RPMI7951 (cell line): ENCODE data around the gene FSTL1. TPM values are rescaled to one million over a fixed set of nuclear protein-coding genes. Genes with fewer than 3 reads are reported as not detected.

ENCODE experiments used
- DNase-seq: peaks from one replicate; pipeline ENCODE4 v3.0.0-alpha.2; 2012; ENCODE audit warnings: low read depth
- total RNA-seq: library from RNA; depleted of rRNA; stranded (reverse); fragments of >200 nt; shearing (Covaris generic); gene quantifications from 2 replicates; pipeline ENCODE4 v1.2.3, GENCODE V29; 2014

The FSTL1 gene
- total RNA-seq, 1 experiment from 2014 or later = 328 TPM

- no peak for DNase-seq
These were observed 18.0 kb upstream of the FSTL1 start for GRCh38 chr3:120468635-120469295.

- no peak for DNase-seq
These were observed 11.7 kb upstream of the FSTL1 start for GRCh38 chr3:120462409-120462959.

GRCh38 chr3:120461416-120461815 is 10.6 kb upstream of the FSTL1 start:
- DNase-seq = peak; percentile 63

GRCh38 chr3:120460862-120461261 is 10.1 kb upstream of the FSTL1 start:
- peak; percentile 47 for DNase-seq

- no peak for DNase-seq
These were observed 9.5 kb upstream of the FSTL1 start for GRCh38 chr3:120460181-120460790.

GRCh38 chr3:120459196-120459595 is 8.4 kb upstream of the FSTL1 start:
- DNase-seq = peak; percentile 33

GRCh38 chr3:120457827-120458226 is 7.0 kb upstream of the FSTL1 start:
- no peak for DNase-seq

- no peak for DNase-seq
These were observed 3.4 kb upstream of the FSTL1 start for GRCh38 chr3:120454076-120454689.

- DNase-seq = no peak
These were observed 2.0 kb upstream of the FSTL1 start for GRCh38 chr3:120452816-120453215.

- no peak for DNase-seq
These were observed 1.0 kb upstream of the FSTL1 start for GRCh38 chr3:120451806-120452205.

GRCh38 chr3:120451272-120451761 is 525 bp upstream of the FSTL1 start:
- DNase-seq = no peak

- peak; percentile 59 for DNase-seq
These were observed 842 bp downstream of the FSTL1 start for GRCh38 chr3:120449701-120450599.

GRCh38 chr3:120449251-120449650 is 1.5 kb downstream of the FSTL1 start:
- no peak for DNase-seq

- DNase-seq = peak; percentile 62
These were observed 2.0 kb downstream of the FSTL1 start for GRCh38 chr3:120448756-120449155.

- no peak for DNase-seq
These were observed 3.7 kb downstream of the FSTL1 start for GRCh38 chr3:120446891-120447668.

GRCh38 chr3:120445654-120446053 is 5.1 kb downstream of the FSTL1 start:
- DNase-seq = no peak

GRCh38 chr3:120443626-120444123 is 7.1 kb downstream of the FSTL1 start:
- DNase-seq = no peak

GRCh38 chr3:120442975-120443517 is 7.7 kb downstream of the FSTL1 start:
- no peak for DNase-seq

- DNase-seq = no peak
These were observed 9.0 kb downstream of the FSTL1 start for GRCh38 chr3:120441776-120442175.

- DNase-seq = no peak
These were observed 10.0 kb downstream of the FSTL1 start for GRCh38 chr3:120440762-120441161.
